HG03571 (cell line): ENCODE results near the gene NADK2.

Experiments
- ATAC-seq: cut with Tn5 transposase; IDR thresholded peaks from one replicate; pipeline ENCODE4 v1.9.1; 2021; ENCODE audit not compliant: unreplicated experiment

Gene NADK2

GRCh38 chr5:36168737-36169136 lies 73.0 kb downstream of the NADK2 start:
- no peak for ATAC-seq

GRCh38 chr5:36164461-36164860 lies 77.3 kb downstream of the NADK2 start:
- ATAC-seq: no peak

- ATAC-seq: no peak
Observed at GRCh38 chr5:36162810-36163486, 78.8 kb downstream of the NADK2 start.

- ATAC-seq: no peak
Observed at GRCh38 chr5:36161361-36161760, 80.4 kb downstream of the NADK2 start.

GRCh38 chr5:36160617-36161016 lies 81.1 kb downstream of the NADK2 start:
- no peak for ATAC-seq

- no peak for ATAC-seq
Observed at GRCh38 chr5:36158144-36158543, 83.6 kb downstream of the NADK2 start.

- ATAC-seq: no peak
Observed at GRCh38 chr5:36156619-36157018, 85.1 kb downstream of the NADK2 start.

- no peak for ATAC-seq
Observed at GRCh38 chr5:36156121-36156601, 85.6 kb downstream of the NADK2 start.

- no peak for ATAC-seq
Observed at GRCh38 chr5:36155291-36155690, 86.4 kb downstream of the NADK2 start.

- ATAC-seq: no peak
Observed at GRCh38 chr5:36153726-36154125, 88.0 kb downstream of the NADK2 start.

- no peak for ATAC-seq
Observed at GRCh38 chr5:36153298-36153677, 88.4 kb downstream of the NADK2 start.

- ATAC-seq: no peak
Observed at GRCh38 chr5:36152324-36153297, 89.1 kb downstream of the NADK2 start.

- ATAC-seq: peak; percentile 98
Observed at GRCh38 chr5:36151434-36152323, 90.0 kb downstream of the NADK2 start, which contains the start of the genes LMBRD2 and SKP2. Gene LMBRD2 (minus strand): TSS chr5:36151887. CDS start chr5:36143349, 8,538 bp downstream. Gene SKP2 (plus strand): TSS chr5:36152111. CDS start chr5:36152263, 152 bp downstream.

- peak; percentile 17 for ATAC-seq
Observed at GRCh38 chr5:36150676-36151433, 90.9 kb downstream of the NADK2 start.

- no peak for ATAC-seq
Observed at GRCh38 chr5:36147681-36148080, 94.0 kb downstream of the NADK2 start.

- no peak for ATAC-seq
Observed at GRCh38 chr5:36146390-36146789, 95.3 kb downstream of the NADK2 start.

- ATAC-seq: no peak
Observed at GRCh38 chr5:36145311-36145710, 96.4 kb downstream of the NADK2 start.
